ENCODE data around the gene PSAP. TPM values are rescaled to one million over a fixed set of nuclear protein-coding genes. Genes with fewer than 3 reads are reported as not detected.

PSAP gene
- polyA plus RNA-seq, 2 of the 4 experiments (the other 2 are of a cell fraction), result 690 to 1,519 TPM

DNA sequence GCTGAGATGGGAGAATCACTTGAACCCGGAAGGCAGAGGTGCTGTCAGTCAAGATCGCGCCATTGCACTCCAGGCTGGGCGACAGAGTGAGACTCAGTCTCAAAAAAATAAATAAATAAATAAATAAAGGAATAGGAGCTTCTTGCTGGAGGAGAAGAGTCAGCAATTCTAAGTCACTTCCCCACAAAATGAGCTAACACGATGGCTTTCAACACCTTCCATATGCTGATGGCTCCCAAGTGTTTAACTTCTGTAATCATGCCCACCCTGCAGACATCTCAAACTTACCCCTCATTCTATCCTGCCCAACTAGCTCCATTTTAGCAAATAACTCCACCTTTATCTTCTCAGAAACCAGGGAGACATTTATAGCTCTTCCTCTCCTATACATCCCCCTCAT, 21.2 kb downstream of the PSAP start:
- no peaks in the 10 kb centered on the region for H3K9me3 ChIP-seq
- no peak for ATAC-seq
- TF ChIP-seq HEYL (CRISPR knock-in tag; IDR thresholded peaks at IDR 0.05) (no peak), MYC (IDR thresholded peaks at IDR 0.05; ENCODE audit: borderline replicate concordance, low read length) (no peak), CBX2 (IDR thresholded peaks at IDR 0.05; ENCODE audit: borderline replicate concordance, low read depth) (no peak), NR3C1 (IDR thresholded peaks at IDR 0.05) (no peak), PHF8 (IDR thresholded peaks at IDR 0.05; ENCODE audit: borderline replicate concordance, low read depth) (no peak), SMC3 (IDR thresholded peaks at IDR 0.05) (no peak), HOXB5 (CRISPR knock-in tag; IDR thresholded peaks at IDR 0.05) (no peak), NFE2L2 (conservative IDR thresholded peaks at IDR 0.05; ENCODE audit: low read length) (no peak)
- no peak for DNase-seq (ENCODE audit: low read depth in 1 of 2, low spot score in 1 of 2)
- ChIA-PET POLR2A (interaction anchor here (0.8 kb wide), 1 partner anchor 21 kb away, joined by 3 read pairs; the partner anchor contains the start of gene PSAP), CTCF (interaction anchor here (1.1 to 8.5 kb wide), 6 partner anchors 9 to 220 kb away, joined by 3 to 71 read pairs (median 5); partner anchors contain the start of gene VSIR)
- no peak for FAIRE-seq
- H3K4me3 ChIP-seq, result no peak overlapping the region
- no peak overlapping the region for H3K4me2 ChIP-seq
- H3K27ac ChIP-seq, result no peak overlapping the region
- H3K4me1 ChIP-seq, result peaks cover 18% of the 10 kb centered on the region
- WGBS (ENCODE audit: missing lambda C conversion rate), result 94% methylated on average over 5 of the region's 5 CpGs

DNA sequence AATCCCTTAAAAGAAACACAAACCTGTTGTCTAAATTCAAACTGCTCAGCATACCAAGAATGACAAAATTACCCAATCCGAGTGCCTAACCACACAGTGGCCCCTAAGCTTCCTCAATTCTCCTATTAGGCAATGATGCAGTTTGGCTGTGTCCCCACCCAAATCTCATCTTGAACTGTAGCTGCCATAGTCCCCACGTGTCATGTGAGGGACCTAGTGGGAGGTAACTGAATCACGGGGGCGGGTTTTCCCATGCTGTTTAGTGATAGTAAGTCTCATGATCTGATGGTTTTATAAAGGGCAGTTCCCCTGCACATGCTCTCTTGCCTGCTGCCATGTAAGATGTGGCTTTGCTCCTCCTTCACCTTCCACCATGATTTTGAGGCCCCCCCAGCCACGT, 21.9 kb downstream of the PSAP start:
- POLR2A ChIA-PET, result no interaction called here
- 82% methylated on average over 5 of the region's 5 CpGs for WGBS (ENCODE audit: missing lambda C conversion rate)
- H3K4me3 ChIP-seq, result no peak overlapping the region
- no peak for FAIRE-seq
- CTCF ChIA-PET, result interaction anchor here (0.9 to 8.5 kb wide), 8 partner anchors 10 to 221 kb away, joined by 3 to 71 read pairs (median 4); partner anchors contain the start of gene VSIR
- TF ChIP-seq MAFK (IDR thresholded peaks at IDR 0.05; ENCODE audit: partially characterized antibody), result no peak
- TF ChIP-seq TP53 (CRISPR knock-in tag; IDR thresholded peaks at IDR 0.05), result no peak
- TF ChIP-seq, protein P1, sequence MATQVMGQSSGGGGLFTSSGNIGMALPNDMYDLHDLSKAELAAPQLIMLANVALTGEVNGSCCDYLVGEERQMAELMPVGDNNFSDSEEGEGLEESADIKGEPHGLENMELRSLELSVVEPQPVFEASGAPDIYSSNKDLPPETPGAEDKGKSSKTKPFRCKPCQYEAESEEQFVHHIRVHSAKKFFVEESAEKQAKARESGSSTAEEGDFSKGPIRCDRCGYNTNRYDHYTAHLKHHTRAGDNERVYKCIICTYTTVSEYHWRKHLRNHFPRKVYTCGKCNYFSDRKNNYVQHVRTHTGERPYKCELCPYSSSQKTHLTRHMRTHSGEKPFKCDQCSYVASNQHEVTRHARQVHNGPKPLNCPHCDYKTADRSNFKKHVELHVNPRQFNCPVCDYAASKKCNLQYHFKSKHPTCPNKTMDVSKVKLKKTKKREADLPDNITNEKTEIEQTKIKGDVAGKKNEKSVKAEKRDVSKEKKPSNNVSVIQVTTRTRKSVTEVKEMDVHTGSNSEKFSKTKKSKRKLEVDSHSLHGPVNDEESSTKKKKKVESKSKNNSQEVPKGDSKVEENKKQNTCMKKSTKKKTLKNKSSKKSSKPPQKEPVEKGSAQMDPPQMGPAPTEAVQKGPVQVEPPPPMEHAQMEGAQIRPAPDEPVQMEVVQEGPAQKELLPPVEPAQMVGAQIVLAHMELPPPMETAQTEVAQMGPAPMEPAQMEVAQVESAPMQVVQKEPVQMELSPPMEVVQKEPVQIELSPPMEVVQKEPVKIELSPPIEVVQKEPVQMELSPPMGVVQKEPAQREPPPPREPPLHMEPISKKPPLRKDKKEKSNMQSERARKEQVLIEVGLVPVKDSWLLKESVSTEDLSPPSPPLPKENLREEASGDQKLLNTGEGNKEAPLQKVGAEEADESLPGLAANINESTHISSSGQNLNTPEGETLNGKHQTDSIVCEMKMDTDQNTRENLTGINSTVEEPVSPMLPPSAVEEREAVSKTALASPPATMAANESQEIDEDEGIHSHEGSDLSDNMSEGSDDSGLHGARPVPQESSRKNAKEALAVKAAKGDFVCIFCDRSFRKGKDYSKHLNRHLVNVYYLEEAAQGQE (IDR thresholded peaks at IDR 0.05), result no peak
- TF ChIP-seq EHF (CRISPR knock-in tag; IDR thresholded peaks at IDR 0.05), result no peak
- no peak for TF ChIP-seq FOSB (CRISPR knock-in tag; IDR thresholded peaks at IDR 0.05)
- no peak for TF ChIP-seq EHMT2 (IDR thresholded peaks at IDR 0.05; ENCODE audit: low read depth)
- TF ChIP-seq RARB (CRISPR knock-in tag; IDR thresholded peaks at IDR 0.05), result no peak
- TF ChIP-seq, protein P2, sequence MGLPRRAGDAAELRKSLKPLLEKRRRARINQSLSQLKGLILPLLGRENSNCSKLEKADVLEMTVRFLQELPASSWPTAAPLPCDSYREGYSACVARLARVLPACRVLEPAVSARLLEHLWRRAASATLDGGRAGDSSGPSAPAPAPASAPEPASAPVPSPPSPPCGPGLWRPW (IDR thresholded peaks at IDR 0.05), result no peak
- no peak for TF ChIP-seq SREBF2 (IDR thresholded peaks at IDR 0.05)
- TF ChIP-seq EP300 (IDR thresholded peaks at IDR 0.05), result no peak
- no peak for TF ChIP-seq ZFP36 (IDR thresholded peaks at IDR 0.05; ENCODE audit: borderline replicate concordance, partially characterized antibody)
- TF ChIP-seq CHD4 (IDR thresholded peaks at IDR 0.05; ENCODE audit: borderline replicate concordance), result no peak
- no peak for TF ChIP-seq CEBPB (IDR thresholded peaks at IDR 0.05)
- TF ChIP-seq KDM1A (IDR thresholded peaks at IDR 0.05; ENCODE audit: low read depth), result no peak
- TF ChIP-seq GATA3 (IDR thresholded peaks at IDR 0.05; ENCODE audit: borderline replicate concordance), result no peak
- TF ChIP-seq, protein P3, sequence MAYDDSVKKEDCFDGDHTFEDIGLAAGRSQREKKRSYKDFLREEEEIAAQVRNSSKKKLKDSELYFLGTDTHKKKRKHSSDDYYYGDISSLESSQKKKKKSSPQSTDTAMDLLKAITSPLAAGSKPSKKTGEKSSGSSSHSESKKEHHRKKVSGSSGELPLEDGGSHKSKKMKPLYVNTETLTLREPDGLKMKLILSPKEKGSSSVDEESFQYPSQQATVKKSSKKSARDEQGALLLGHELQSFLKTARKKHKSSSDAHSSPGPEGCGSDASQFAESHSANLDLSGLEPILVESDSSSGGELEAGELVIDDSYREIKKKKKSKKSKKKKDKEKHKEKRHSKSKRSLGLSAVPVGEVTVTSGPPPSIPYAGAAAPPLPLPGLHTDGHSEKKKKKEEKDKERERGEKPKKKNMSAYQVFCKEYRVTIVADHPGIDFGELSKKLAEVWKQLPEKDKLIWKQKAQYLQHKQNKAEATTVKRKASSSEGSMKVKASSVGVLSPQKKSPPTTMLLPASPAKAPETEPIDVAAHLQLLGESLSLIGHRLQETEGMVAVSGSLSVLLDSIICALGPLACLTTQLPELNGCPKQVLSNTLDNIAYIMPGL (CRISPR knock-in tag; IDR thresholded peaks at IDR 0.05; ENCODE audit: borderline replicate concordance), result no peak
- no peak for TF ChIP-seq RCOR1 (IDR thresholded peaks at IDR 0.05; ENCODE audit: low read depth, low read length)
- TF ChIP-seq RNF2 (IDR thresholded peaks at IDR 0.05; ENCODE audit: borderline replicate concordance, low read depth), result no peak
- TF ChIP-seq MYC (IDR thresholded peaks at IDR 0.05; ENCODE audit: borderline replicate concordance, low read length), result no peak
- TF ChIP-seq PHF8 (IDR thresholded peaks at IDR 0.05; ENCODE audit: borderline replicate concordance, low read depth), result no peak
- DNase-seq (ENCODE audit: low read depth in 1 of 2, low spot score in 1 of 2), result no peak
- H3K4me1 ChIP-seq, result peaks cover 18% of the 10 kb centered on the region
- ATAC-seq, result no peak
- H3K27ac ChIP-seq, result no peak overlapping the region
- no peaks in the 10 kb centered on the region for H3K9me3 ChIP-seq
- H3K4me2 ChIP-seq, result no peak overlapping the region
